GM23338 (cell line): ENCODE data around the gene CPNE5. TPM values are rescaled to one million over a fixed set of nuclear protein-coding genes. Genes with fewer than 3 reads are reported as not detected.

Experiments
- ATAC-seq: fragments of 200-7000 bp; cut with Tn5 transposase; 3 replicates; pipeline ENCODE4 v1.9.1; 2020
- DNase-seq: peaks from one replicate; pipeline ENCODE4 v3.0.0-alpha.2; 2015; ENCODE audit warnings: low spot score
- H2AFZ ChIP-seq: fragments of 200-600 bp; sonication (generic); 2 replicates; pipeline ENCODE4 v1.8.0; 2016; ENCODE audit warnings: antibody characterized with exemption, mild to moderate bottlenecking, moderate library complexity
- H3F3A ChIP-seq: fragments of 200-600 bp; sonication (generic); replicated peaks from 2 replicates; pipeline ENCODE4 v1.8.0; 2017; ENCODE audit warnings: antibody characterized with exemption, mixed run types, low read depth
- H3K27ac ChIP-seq: fragments of 200-600 bp; sonication (generic); 2 replicates; pipeline ENCODE4 v1.6.1; 2016; ENCODE audit warnings: low read depth
- H3K27me3 ChIP-seq: fragments of 200-600 bp; sonication (generic); 2 replicates; pipeline ENCODE4 v1.8.0; 2016; ENCODE audit warnings: mild to moderate bottlenecking, mixed run types, moderate library complexity; ENCODE audit not compliant: insufficient read depth
- H3K36me3 ChIP-seq: fragments of 200-600 bp; sonication (generic); 2 replicates; pipeline ENCODE4 v1.8.0; 2016; ENCODE audit warnings: mild to moderate bottlenecking; ENCODE audit not compliant: insufficient read depth
- H3K4me1 ChIP-seq: fragments of 200-600 bp; sonication (generic); 2 replicates; pipeline ENCODE4 v1.8.0; 2016; ENCODE audit warnings: mild to moderate bottlenecking, moderate library complexity; ENCODE audit not compliant: insufficient read depth
- H3K4me2 ChIP-seq: fragments of 200-600 bp; sonication (generic); 2 replicates; pipeline ENCODE4 v1.7.1; 2017; ENCODE audit warnings: mixed run types
- H3K4me3 ChIP-seq: fragments of 200-600 bp; sonication (generic); 2 replicates; pipeline ENCODE4 v1.6.1; 2016; ENCODE audit warnings: mixed run types
- H3K79me2 ChIP-seq: fragments of 200-600 bp; sonication (generic); replicated peaks from 2 replicates; pipeline ENCODE4 v1.8.0; 2017; ENCODE audit warnings: mild to moderate bottlenecking; ENCODE audit not compliant: insufficient read depth
- H3K9me2 ChIP-seq: fragments of 200-600 bp; sonication (generic); 2 replicates; pipeline ENCODE4 v1.8.0; 2017; ENCODE audit not compliant: insufficient read depth
- H4K20me1 ChIP-seq: fragments of 200-600 bp; sonication (generic); replicated peaks from 2 replicates; pipeline ENCODE4 v1.8.0; 2017; ENCODE audit warnings: mild to moderate bottlenecking; ENCODE audit not compliant: insufficient read depth
- H3K27ac Mint-ChIP-seq: 2 replicates; pipeline ENCODE4 v1.8.0; 2020; ENCODE audit warnings: inconsistent platforms, mild to moderate bottlenecking, moderate library complexity, mixed read lengths
- H3K27me3 Mint-ChIP-seq: 3 replicates; pipeline ENCODE4 v1.8.0; 2022; ENCODE audit warnings: low read depth, mild to moderate bottlenecking, moderate library complexity, mixed read lengths, inconsistent platforms; ENCODE audit not compliant: insufficient read depth, poor library complexity
- H3K36me3 Mint-ChIP-seq: 3 replicates; pipeline ENCODE4 v1.8.0; 2021; ENCODE audit warnings: low read depth, mild to moderate bottlenecking, inconsistent platforms, moderate library complexity, mixed read lengths
- H3K4me1 Mint-ChIP-seq: 3 replicates; pipeline ENCODE4 v1.8.0; 2020; ENCODE audit warnings: mild to moderate bottlenecking, inconsistent platforms, mixed read lengths
- H3K4me3 Mint-ChIP-seq: 3 replicates; pipeline ENCODE4 v1.8.0; 2021; ENCODE audit warnings: moderate library complexity, mild to moderate bottlenecking, inconsistent platforms, mixed read lengths
- H3K9me3 Mint-ChIP-seq: 3 replicates; pipeline ENCODE4 v1.8.0; 2020; ENCODE audit warnings: moderate library complexity, mild to moderate bottlenecking, inconsistent platforms, mixed read lengths
- CREB1 ChIP-seq: fragments of 250-450 bp; sonication (Bioruptor Pico); IDR thresholded peaks from 2 replicates; pipeline ENCODE4 v1.5.0; 2020; ENCODE audit warnings: low read depth, mild to moderate bottlenecking, moderate library complexity
- CTCF ChIP-seq, 2 experiments: fragments of 200-600 bp in 1 of 2; sonication (generic) in 1 of 2; conservative IDR thresholded peaks; 2 replicates each; pipeline versions ENCODE4 v1.5.1 to v1.6.1; 2016 to 2017; ENCODE audit warnings: antibody characterized with exemption in 2 of 2, low read depth in 2 of 2, mild to moderate bottlenecking in 2 of 2, moderate library complexity in 1 of 2
- ETS1 ChIP-seq: IDR thresholded peaks from 2 replicates; pipeline ENCODE4 v1.6.1; 2016; ENCODE audit warnings: antibody characterized with exemption
- EZH2 ChIP-seq: fragments of 200-600 bp; sonication (generic); IDR thresholded peaks from one replicate; pipeline ENCODE4 v1.8.0; 2017; ENCODE audit warnings: antibody characterized with exemption, mild to moderate bottlenecking, low read depth; ENCODE audit not compliant: unreplicated experiment
- EZH2phosphoT487 ChIP-seq: fragments of 200-600 bp; sonication (generic); IDR thresholded peaks from one replicate; pipeline ENCODE4 v1.8.1; 2018; ENCODE audit warnings: antibody characterized with exemption; ENCODE audit not compliant: unreplicated experiment
- JUNB ChIP-seq: IDR thresholded peaks from one replicate; pipeline ENCODE4 v1.6.1; 2016; ENCODE audit warnings: antibody characterized with exemption; ENCODE audit not compliant: unreplicated experiment
- NANOG ChIP-seq: IDR thresholded peaks from 2 replicates; pipeline ENCODE4 v1.6.1; 2016; ENCODE audit warnings: antibody characterized with exemption, borderline replicate concordance
- POLR2AphosphoS5 ChIP-seq: IDR thresholded peaks from 2 replicates; pipeline ENCODE4 v1.6.1; 2016; ENCODE audit warnings: antibody characterized with exemption, low read depth
- REST ChIP-seq: IDR thresholded peaks from one replicate; pipeline ENCODE4 v1.6.1; 2018; ENCODE audit warnings: antibody characterized with exemption; ENCODE audit not compliant: unreplicated experiment
- STAT1 ChIP-seq: IDR thresholded peaks from one replicate; pipeline ENCODE4 v1.6.1; 2016; ENCODE audit warnings: antibody characterized with exemption; ENCODE audit not compliant: unreplicated experiment
- ZNF114 ChIP-seq: fragments of 250-450 bp; sonication (Bioruptor Pico); IDR thresholded peaks from 2 replicates; pipeline ENCODE4 v1.5.0; 2020; ENCODE audit warnings: mild to moderate bottlenecking, moderate library complexity
- ZNF331 ChIP-seq: fragments of 250-450 bp; sonication (Bioruptor Pico); IDR thresholded peaks from 2 replicates; pipeline ENCODE4 v1.5.0; 2020; ENCODE audit warnings: low read depth, mild to moderate bottlenecking, moderate library complexity
- ZNF462 ChIP-seq: fragments of 250-450 bp; sonication (Bioruptor Pico); IDR thresholded peaks from 2 replicates; pipeline ENCODE4 v1.5.0; 2020; ENCODE audit warnings: mild to moderate bottlenecking, moderate library complexity
- polyA plus RNA-seq: library from polyadenylated mRNA; unstranded; fragments of >200 nt; fragmentation: Nextera tagmentation; extraction: Ambion mirVana; gene quantifications from 2 replicates; pipeline ENCODE4 v1.2.1, GENCODE V29; 2016
- total RNA-seq: library from RNA; depleted of rRNA; stranded (reverse); fragments of >200 nt; shearing (Covaris generic); gene quantifications from 2 replicates; pipeline ENCODE4 v1.2.3, GENCODE V29; 2014

Gene CPNE5
- total and polyA plus RNA-seq, 2 experiments from 2014 or later, result 0.14 to 0.42 TPM

GRCh38 chr6:36720251-36721141 is 118.7 kb downstream of the CPNE5 start:
- Mint-ChIP-seq H3K36me3 (no peaks in the 10 kb centered on the region), H3K9me3 (no peaks in the 10 kb centered on the region), H3K4me3 (no peak overlapping the region), H3K4me1 (peaks cover 2% of the 10 kb centered on the region; the same call in 1 of the 3 replicates), H3K27me3 (no peaks in the 10 kb centered on the region), H3K27ac (no peak overlapping the region)
- H3K36me3 ChIP-seq, result no peaks in the 10 kb centered on the region
- H2AFZ ChIP-seq, result no peak overlapping the region
- H3K9me2 ChIP-seq, result 0 out of 2 replicates have a peak, but pooled peaks cover 3% of the 10 kb centered on the region
- no peak overlapping the region for H3K4me2 ChIP-seq
- no peaks in the 10 kb centered on the region for H3K27me3 ChIP-seq
- no peaks in the 10 kb centered on the region for H4K20me1 ChIP-seq
- H3K79me2 ChIP-seq, result no peaks in the 10 kb centered on the region
- TF ChIP-seq CTCF (conservative IDR thresholded peaks at IDR 0.05; ENCODE audit: low read depth in 2 of 2) (no peak), EZH2 (no peak), NANOG (no peak), ZNF331 (CRISPR knock-in tag) (no peak), ZNF462 (CRISPR knock-in tag) (no peak), REST (no peak), ETS1 (no peak), ZNF114 (CRISPR knock-in tag) (no peak), CREB1 (no peak), POLR2AphosphoS5 (no peak), STAT1 (no peak), JUNB (no peak), EZH2phosphoT487 (no peak)
- no peak overlapping the region for H3K4me3 ChIP-seq
- ATAC-seq (no peak), DNase-seq (no peak)
- H3K4me1 ChIP-seq, result no peaks in the 10 kb centered on the region
- no peak overlapping the region for H3K27ac ChIP-seq
- no peaks in the 10 kb centered on the region for H3F3A ChIP-seq
